ENCODE data around the gene CDH4.

CDH4 gene

DNA sequence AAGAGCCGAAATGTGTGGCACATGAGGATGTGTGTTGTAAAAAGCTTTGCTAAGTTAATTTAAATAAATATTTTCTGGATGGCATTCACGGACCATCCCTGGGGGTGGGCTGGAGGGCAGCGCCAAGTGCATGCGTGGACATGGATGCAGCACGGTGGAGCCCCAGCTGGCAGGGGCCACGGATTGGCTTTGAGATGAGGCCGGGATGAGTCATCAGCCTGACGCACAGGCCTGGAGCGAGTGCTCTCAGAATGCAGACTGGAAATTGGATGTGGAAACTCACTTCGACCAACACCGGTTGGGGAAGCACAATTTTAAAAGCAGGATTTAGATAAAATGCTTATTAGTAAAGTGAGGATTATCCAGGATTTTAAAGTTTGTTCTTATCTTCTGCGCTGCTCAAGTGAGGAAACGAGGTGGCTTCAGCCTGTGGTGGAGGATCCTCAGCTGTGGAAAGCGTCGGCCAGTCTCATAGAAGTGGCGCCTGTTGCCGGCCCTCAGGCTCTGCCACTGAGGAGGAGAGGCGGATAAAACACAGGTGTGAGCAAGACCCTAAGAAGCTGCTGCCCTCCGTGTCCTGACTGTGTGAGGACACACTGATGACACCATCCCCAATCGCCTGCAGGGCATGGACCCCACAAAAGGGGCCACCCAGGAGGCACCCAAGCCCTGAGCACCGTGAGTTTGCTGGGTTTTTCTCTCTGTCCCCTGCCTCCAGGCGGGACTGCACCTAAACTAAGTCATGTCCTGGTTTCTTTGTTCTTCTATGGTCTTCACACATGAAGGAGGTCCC is 279.7 kb downstream of the CDH4 start:
- Mint-ChIP-seq H3K4me3 (no peak overlapping the region), H3K36me3 (ENCODE audit: low read depth) (no peaks in the 10 kb centered on the region), H3K4me1 (ENCODE audit: low read depth) (no peaks in the 10 kb centered on the region), H3K27ac (no peak overlapping the region), H3K9me3 (no peaks in the 10 kb centered on the region), H3K27me3 (ENCODE audit: low read depth) (no peaks in the 10 kb centered on the region)

GRCh38 chr20:61532736-61533135 is 280.7 kb downstream of the CDH4 start:
- Mint-ChIP-seq H3K4me1 (ENCODE audit: low read depth) (no peaks in the 10 kb centered on the region), H3K27me3 (ENCODE audit: low read depth) (no peaks in the 10 kb centered on the region), H3K9me3 (no peaks in the 10 kb centered on the region), H3K4me3 (no peak overlapping the region), H3K36me3 (ENCODE audit: low read depth) (no peaks in the 10 kb centered on the region), H3K27ac (no peak overlapping the region)

GRCh38 chr20:61533231-61533631 is 281.2 kb downstream of the CDH4 start:
- no peaks in the 10 kb centered on the region for H3K36me3 Mint-ChIP-seq (ENCODE audit: low read depth)

GRCh38 chr20:61534346-61534745 is 282.3 kb downstream of the CDH4 start:
- no peaks in the 10 kb centered on the region for H3K27me3 Mint-ChIP-seq (ENCODE audit: low read depth)
- no peaks in the 10 kb centered on the region for H3K36me3 Mint-ChIP-seq (ENCODE audit: low read depth)
- no peaks in the 10 kb centered on the region for H3K9me3 Mint-ChIP-seq
- H3K27ac Mint-ChIP-seq = no peak overlapping the region
- H3K4me1 Mint-ChIP-seq (ENCODE audit: low read depth) = no peaks in the 10 kb centered on the region
- H3K4me3 Mint-ChIP-seq = no peak overlapping the region

More at GRCh38 chr20:61533231-61533631, 281.2 kb downstream of the CDH4 start:
- H3K27me3 Mint-ChIP-seq (ENCODE audit: low read depth) = no peaks in the 10 kb centered on the region
- H3K4me1 Mint-ChIP-seq (ENCODE audit: low read depth) = no peaks in the 10 kb centered on the region
- H3K27ac Mint-ChIP-seq = no peak overlapping the region
- no peaks in the 10 kb centered on the region for H3K9me3 Mint-ChIP-seq
- no peak overlapping the region for H3K4me3 Mint-ChIP-seq

DNA sequence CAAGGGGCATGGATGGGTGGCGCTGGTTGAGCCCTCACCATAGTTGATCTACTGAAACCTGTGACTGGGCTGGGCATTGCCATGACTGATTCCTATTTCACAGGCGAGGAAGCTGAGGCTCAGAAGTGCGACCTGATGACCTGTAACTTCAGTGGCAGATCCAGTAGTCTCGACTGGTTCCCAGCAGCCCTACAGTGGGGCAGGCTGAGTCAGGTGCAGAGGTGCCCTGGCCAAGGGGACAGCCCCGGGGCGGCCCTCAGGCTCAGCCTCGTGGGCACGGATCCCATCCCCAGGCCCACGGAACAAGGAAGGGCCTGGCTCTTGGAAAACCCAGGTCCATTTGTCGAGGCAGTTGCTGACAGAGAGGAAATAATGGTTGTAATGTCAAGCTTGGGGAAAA is 283.0 kb downstream of the CDH4 start:
- H3K4me1 Mint-ChIP-seq (ENCODE audit: low read depth) = no peaks in the 10 kb centered on the region
- H3K27ac Mint-ChIP-seq = no peak overlapping the region
- H3K4me3 Mint-ChIP-seq = no peak overlapping the region
- H3K9me3 Mint-ChIP-seq = no peaks in the 10 kb centered on the region
- no peaks in the 10 kb centered on the region for H3K36me3 Mint-ChIP-seq (ENCODE audit: low read depth)
- no peaks in the 10 kb centered on the region for H3K27me3 Mint-ChIP-seq (ENCODE audit: low read depth)

GRCh38 chr20:61535536-61535935 is 283.5 kb downstream of the CDH4 start:
- no peaks in the 10 kb centered on the region for H3K36me3 Mint-ChIP-seq (ENCODE audit: low read depth)

DNA sequence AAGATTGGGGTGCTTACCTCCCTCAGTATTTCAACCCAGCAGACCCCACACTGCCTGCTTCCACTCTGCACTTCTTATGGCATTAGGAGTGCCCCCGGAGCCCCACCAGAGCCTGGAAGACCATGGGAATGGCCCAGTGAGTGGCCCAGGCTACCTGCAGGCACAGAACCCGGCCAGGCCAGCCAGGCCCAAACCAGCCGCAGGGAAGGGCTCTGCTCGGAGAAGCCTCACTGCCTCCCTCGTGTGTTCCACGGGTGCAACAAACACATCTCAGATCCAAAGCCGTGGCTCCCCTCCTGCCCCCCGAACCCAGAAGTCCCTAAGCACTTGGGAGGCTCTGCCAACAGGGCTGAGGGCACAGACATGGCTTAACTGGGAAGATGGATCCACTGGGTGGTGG is 283.9 kb downstream of the CDH4 start:
- no peak overlapping the region for H3K27ac Mint-ChIP-seq
- H3K9me3 Mint-ChIP-seq = no peaks in the 10 kb centered on the region
- H3K27me3 Mint-ChIP-seq (ENCODE audit: low read depth) = no peaks in the 10 kb centered on the region
- H3K36me3 Mint-ChIP-seq (ENCODE audit: low read depth) = no peaks in the 10 kb centered on the region
- H3K4me3 Mint-ChIP-seq = no peak overlapping the region
- H3K4me1 Mint-ChIP-seq (ENCODE audit: low read depth) = no peaks in the 10 kb centered on the region

More at GRCh38 chr20:61535536-61535935, 283.5 kb downstream of the CDH4 start:
- no peak overlapping the region for H3K27ac Mint-ChIP-seq
- no peak overlapping the region for H3K4me3 Mint-ChIP-seq
- H3K4me1 Mint-ChIP-seq (ENCODE audit: low read depth) = no peaks in the 10 kb centered on the region
- no peaks in the 10 kb centered on the region for H3K27me3 Mint-ChIP-seq (ENCODE audit: low read depth)
- no peaks in the 10 kb centered on the region for H3K9me3 Mint-ChIP-seq

DNA sequence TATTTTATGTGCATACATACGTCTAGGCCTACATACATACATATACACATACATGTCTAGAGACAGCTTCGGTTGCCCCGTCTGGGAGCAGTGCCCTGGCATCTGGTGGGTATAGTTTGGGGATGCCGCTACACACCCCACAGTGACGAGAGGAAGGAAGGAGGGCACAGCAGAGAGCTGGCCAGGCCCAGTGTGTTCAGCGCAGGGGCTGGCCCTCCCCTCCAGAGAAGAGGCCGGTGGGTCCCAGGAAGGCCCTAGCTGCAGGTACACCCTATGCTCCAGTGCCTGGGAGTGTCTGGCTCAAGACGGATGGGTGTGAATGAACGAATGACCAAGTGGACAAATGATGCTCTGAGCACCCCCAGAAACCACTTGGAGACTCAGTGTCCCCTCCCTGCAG is 284.6 kb downstream of the CDH4 start:
- H3K27me3 Mint-ChIP-seq (ENCODE audit: low read depth) = no peaks in the 10 kb centered on the region
- H3K4me1 Mint-ChIP-seq (ENCODE audit: low read depth) = no peaks in the 10 kb centered on the region
- H3K36me3 Mint-ChIP-seq (ENCODE audit: low read depth) = no peaks in the 10 kb centered on the region
- H3K4me3 Mint-ChIP-seq = no peak overlapping the region
- no peak overlapping the region for H3K27ac Mint-ChIP-seq
- H3K9me3 Mint-ChIP-seq = no peaks in the 10 kb centered on the region

DNA sequence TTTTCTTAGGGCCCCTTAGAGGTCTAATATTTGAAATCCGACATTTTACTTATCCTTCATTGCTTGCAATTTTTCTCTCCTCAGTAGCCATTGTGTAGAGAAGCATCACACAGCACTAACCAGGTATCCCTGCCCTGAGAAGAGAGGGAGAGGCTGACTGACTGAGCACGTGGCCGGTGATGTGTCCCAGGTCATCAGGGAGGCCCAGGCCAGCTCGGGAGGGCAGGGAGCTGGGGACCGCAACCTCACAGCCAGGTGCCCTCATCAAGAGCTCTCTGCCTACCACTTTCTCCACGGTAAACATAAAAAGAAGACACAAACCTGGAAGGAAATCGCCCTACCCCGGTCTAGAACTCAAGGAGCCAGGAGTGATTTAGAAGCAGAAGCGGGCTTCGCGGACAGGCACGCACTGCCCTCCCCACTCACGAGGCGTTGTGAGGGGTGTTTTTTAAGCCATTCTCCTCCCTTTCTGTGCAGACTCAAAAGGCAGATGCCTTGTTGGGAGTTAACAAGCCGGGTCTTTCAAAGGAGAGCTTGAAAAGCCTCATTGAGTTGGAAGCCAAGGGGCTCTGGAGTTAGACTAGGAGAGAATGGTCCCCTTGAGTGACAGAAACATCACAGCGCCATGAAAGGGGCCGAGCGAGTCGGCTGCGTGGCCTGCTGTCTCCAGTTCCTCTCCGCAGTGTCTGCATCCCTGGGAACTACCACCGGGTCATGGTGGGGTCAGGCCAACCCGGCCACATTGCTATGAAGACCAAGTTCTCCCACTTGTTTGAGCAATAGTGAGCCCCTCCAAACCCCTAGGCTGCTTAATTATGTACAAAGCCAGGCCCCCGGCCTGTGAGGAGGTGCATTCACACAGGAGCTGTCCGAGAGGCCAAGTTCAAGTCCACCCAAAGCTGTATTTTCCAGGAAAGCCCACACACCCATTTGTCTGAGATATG is 285.4 kb downstream of the CDH4 start:
- Mint-ChIP-seq H3K27me3 (ENCODE audit: low read depth) (no peaks in the 10 kb centered on the region), H3K9me3 (no peaks in the 10 kb centered on the region), H3K36me3 (ENCODE audit: low read depth) (no peaks in the 10 kb centered on the region), H3K27ac (no peak overlapping the region), H3K4me3 (no peak overlapping the region), H3K4me1 (ENCODE audit: low read depth) (no peaks in the 10 kb centered on the region)

GRCh38 chr20:61538183-61538942 is 286.3 kb downstream of the CDH4 start:
- H3K9me3 Mint-ChIP-seq = no peaks in the 10 kb centered on the region
- H3K27ac Mint-ChIP-seq = no peak overlapping the region
- no peaks in the 10 kb centered on the region for H3K27me3 Mint-ChIP-seq (ENCODE audit: low read depth)
- H3K36me3 Mint-ChIP-seq (ENCODE audit: low read depth) = no peaks in the 10 kb centered on the region
- H3K4me3 Mint-ChIP-seq = no peak overlapping the region
- H3K4me1 Mint-ChIP-seq (ENCODE audit: low read depth) = no peaks in the 10 kb centered on the region

GRCh38 chr20:61538943-61539265 is 286.8 kb downstream of the CDH4 start:
- Mint-ChIP-seq H3K9me3 (no peaks in the 10 kb centered on the region), H3K27ac (no peak overlapping the region), H3K36me3 (ENCODE audit: low read depth) (no peaks in the 10 kb centered on the region), H3K27me3 (ENCODE audit: low read depth) (no peaks in the 10 kb centered on the region), H3K4me1 (ENCODE audit: low read depth) (no peaks in the 10 kb centered on the region), H3K4me3 (no peak overlapping the region)

DNA sequence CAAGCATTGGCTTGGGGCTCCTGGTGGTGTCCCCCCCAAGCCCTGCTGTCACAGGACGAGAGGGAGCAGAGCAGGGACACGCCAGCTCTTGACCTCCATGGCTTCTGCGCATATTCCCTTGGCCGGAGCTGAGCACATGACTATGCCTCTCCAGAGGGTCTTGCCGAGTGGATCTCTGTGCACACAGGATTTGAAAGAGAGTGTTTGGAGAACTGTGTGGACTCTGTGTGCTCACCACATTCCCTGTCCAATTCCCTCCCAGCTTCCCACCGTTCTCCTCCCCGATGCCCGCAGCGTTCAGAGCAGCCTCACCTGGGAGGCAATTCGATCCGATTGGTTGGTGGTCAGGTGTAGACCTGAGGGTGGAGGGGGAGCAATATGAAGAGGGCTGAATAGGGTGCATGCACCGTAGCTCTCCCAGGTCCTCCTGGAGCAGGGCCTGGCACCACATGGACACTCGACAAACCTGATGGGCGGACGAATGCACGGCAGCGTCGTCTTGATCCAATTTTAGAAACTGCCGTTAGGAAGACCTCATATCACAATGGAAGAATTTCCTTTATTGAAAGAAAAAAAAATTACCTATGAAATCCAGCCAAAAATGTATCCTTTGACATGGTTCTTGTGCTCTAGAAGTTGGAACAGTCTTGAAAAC is 287.8 kb downstream of the CDH4 start:
- Mint-ChIP-seq H3K4me1 (ENCODE audit: low read depth) (no peaks in the 10 kb centered on the region), H3K27ac (no peak overlapping the region), H3K27me3 (ENCODE audit: low read depth) (no peaks in the 10 kb centered on the region), H3K4me3 (no peak overlapping the region), H3K9me3 (no peaks in the 10 kb centered on the region), H3K36me3 (ENCODE audit: low read depth) (no peaks in the 10 kb centered on the region)

DNA sequence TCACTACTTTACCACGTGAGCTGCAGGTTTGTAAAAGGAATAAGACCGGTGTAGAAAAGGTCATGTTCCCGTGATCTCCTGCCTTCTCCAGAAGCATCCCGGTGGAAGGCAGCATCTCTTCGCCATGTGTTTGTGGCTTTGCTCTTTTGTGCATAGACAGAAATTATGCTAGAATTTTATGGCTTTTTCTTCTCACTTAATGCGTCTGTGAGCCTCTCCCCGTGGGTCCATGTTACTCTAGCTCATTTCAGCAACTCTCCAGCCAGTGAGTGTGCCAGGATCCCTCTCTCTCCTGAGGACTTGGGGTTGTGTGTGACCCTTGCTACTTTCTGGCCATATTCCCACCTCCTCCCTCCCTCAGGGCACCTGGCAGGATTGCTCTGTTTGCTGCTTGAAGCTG is 289.5 kb downstream of the CDH4 start:
- H3K36me3 Mint-ChIP-seq (ENCODE audit: low read depth) = no peaks in the 10 kb centered on the region
- H3K27ac Mint-ChIP-seq = no peak overlapping the region
- H3K4me1 Mint-ChIP-seq (ENCODE audit: low read depth) = no peaks in the 10 kb centered on the region
- H3K9me3 Mint-ChIP-seq = no peaks in the 10 kb centered on the region
- no peaks in the 10 kb centered on the region for H3K27me3 Mint-ChIP-seq (ENCODE audit: low read depth)
- no peak overlapping the region for H3K4me3 Mint-ChIP-seq

DNA sequence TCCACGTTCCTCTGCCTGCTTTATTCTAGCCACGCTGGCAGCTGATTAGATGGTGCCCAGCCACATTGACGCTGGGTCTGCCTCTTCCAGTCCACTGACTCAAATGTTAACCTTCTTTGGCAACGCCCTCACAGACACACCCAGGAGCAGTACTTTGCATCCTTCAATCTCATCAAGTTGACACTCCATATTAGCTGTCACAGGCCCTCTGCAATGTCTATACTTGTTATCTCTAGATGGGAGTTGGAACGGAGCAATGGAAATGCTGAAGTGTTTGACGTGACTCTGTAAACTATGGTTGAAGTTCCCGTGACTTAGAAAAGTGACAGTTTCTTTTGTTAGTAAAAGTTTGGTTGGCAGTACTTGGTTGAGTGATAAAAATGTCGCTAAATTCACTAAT is 291.0 kb downstream of the CDH4 start:
- Mint-ChIP-seq H3K27ac (no peak overlapping the region), H3K4me3 (no peak overlapping the region), H3K27me3 (ENCODE audit: low read depth) (no peaks in the 10 kb centered on the region), H3K4me1 (ENCODE audit: low read depth) (no peaks in the 10 kb centered on the region), H3K9me3 (no peaks in the 10 kb centered on the region), H3K36me3 (ENCODE audit: low read depth) (no peaks in the 10 kb centered on the region)
